Stimulated activated CD8-positive, alpha-beta memory T cell treated with anti-CD3 and anti-CD28 coated beads, Interleukin-12 subunit alpha, Interleukin-12 subunit beta, amount 100 ng/mL, for 4 hours (primary cell): ENCODE results near the gene N4BP2.
"Not testable (repeated sequence)": the region's sequence is repeated elsewhere in the genome, so short reads cannot be mapped to it uniquely, and the experiment has no call there.

ENCODE experiments used
- DNase-seq: peaks from one replicate; pipeline ENCODE4 v3.0.0-alpha.2; 2020; ENCODE audit warnings: low read depth

Gene N4BP2

GRCh38 chr4:40087799-40088366 lies 31.2 kb downstream of the N4BP2 start:
- no peak for DNase-seq

GRCh38 chr4:40093400-40093799 lies 36.8 kb downstream of the N4BP2 start:
- DNase-seq: not testable (repeated sequence)

DNA sequence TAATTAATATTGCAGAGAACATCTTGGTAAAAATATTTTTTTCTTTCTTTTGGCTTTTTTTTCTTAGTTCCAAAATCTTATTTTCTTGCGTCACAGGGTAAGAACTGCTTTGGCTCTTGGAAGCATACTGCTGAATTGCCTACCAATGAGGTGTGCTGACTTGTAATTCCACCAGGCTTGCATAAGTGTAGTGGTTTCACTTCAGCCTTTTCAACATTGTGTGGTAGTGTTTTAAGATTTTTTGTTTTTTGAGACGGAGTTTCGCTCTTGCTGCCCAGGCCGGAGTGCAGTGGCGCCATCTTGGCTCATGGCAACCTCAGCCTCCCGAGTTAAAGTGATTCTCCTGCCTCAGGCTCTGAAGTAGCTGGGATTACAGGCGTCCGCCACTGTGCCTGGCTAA lies 42.4 kb downstream of the N4BP2 start:
- no peak for DNase-seq

DNA sequence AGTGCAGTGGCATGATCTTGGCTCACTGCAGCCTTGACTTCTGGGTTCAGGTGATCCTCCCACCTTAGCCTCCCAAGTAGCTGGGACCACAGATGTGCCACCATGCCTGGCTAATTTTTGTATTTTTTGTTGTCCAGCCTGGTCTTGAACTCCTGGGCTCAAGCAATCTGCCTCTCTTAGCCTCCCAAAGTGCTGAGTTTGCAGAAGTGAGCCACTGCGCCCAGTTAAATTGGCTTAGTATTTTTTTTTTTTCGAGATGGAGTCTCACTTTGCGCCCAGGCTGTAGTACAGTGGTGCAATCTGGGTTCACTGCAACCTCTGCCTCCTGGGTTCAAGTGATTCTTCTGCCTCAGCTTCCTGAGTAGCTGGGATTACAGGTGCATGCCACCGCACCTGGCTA lies 50.5 kb downstream of the N4BP2 start:
- DNase-seq: not testable (repeated sequence)

GRCh38 chr4:40112027-40112792 lies 55.6 kb downstream of the N4BP2 start:
- no peak for DNase-seq

DNA sequence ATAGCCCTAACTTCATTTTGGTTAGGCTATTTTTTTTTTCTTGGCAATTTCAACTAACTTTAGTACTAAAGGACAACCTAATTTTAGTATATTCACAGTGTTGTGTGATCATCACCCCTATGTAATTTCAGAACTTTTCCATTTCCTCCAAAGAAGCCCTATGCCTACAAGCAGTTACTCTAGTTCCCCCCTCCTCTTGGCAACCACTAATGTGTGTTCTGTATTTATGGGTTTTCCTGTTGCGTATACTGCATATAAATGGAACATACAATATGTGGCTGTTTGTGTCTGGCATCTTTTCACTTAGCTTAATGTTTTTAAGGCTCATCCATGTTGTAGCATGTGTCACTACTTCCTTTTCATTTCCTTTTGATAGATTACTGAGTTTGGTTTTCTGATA lies 57.6 kb downstream of the N4BP2 start:
- DNase-seq: no peak

- no peak for DNase-seq
These were observed 62.2 kb downstream of the N4BP2 start for GRCh38 chr4:40118861-40119260.

- DNase-seq: no peak
These were observed 62.7 kb downstream of the N4BP2 start for GRCh38 chr4:40119344-40119743.

GRCh38 chr4:40121515-40121914 lies 64.9 kb downstream of the N4BP2 start:
- no peak for DNase-seq

DNA sequence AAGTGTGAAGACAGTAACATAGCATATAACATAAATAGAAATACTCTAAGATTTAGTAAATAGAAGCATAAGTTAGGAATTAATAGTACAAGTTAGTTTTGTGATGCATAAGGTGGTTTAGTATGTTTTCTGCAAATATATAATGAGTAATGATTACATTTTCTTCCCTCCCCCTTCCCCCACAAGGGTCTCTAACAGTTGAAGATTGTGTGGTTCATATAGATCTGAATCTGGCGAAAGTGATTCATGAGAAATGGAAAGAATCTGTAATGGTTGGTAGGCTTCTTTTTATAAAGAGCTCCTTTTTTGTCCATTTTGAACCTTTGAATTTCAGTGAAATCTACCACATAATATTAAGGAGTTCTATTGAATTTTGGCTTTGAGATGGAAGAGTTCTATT lies 66.3 kb downstream of the N4BP2 start:
- DNase-seq: no peak

DNA sequence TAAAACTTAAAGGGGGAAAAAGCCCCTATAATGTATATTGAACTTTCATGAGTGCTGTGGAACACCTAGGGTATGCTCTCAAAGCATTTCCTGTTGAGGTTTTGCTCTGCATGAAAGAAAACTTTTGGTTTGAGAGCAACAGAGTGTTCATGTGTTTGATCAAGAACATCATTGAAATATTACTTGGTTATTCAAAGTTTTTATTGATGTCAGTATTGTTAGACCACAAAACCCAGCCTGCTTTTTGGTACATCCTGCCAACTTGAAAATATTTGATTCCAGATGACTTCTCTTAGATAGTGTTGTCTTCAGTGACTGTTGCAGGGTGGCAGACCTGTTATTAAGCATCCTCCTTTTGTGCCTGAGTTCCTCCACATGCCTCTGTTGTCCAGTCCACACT lies 68.0 kb downstream of the N4BP2 start:
- no peak for DNase-seq

GRCh38 chr4:40130401-40131036 lies 73.9 kb downstream of the N4BP2 start:
- DNase-seq: no peak

- DNase-seq: no peak
These were observed 76.2 kb downstream of the N4BP2 start for GRCh38 chr4:40132816-40133215.

DNA sequence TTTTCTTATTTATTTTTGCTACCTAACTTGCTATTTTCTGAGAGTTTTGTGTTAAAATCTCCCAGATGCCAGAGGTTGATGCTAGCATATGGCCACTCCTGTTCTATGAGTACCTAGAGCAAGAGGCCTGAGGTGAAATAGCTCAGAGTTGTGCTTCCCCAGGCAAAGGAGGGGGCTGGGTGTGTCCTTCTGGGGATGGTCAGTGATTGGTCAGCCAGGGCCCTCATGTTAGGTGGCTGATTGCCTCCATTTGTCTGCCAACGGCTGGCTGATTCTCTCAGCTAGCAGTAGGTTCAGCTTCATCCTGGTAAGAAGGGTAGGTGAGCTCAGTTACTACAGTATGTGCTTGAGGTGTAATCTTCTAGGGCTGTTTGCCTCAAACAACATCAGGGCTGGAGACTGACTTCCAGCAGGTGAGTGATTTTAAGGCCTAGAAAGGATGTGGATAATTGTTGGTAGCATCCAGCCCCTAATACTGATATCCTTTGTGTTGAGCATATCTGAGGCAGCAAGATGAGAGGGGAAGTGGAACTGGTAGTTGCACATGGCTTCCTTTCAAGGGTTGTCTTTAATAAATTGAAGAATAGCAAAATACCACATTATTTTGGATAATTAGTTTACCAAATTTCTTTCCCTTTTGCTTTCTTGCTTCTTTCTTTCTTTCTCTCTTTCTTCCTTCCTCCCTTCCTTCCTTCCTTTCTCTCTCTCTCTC lies 77.7 kb downstream of the N4BP2 start:
- DNase-seq: no peak

GRCh38 chr4:40136202-40136601 lies 79.6 kb downstream of the N4BP2 start:
- not testable (repeated sequence) for DNase-seq

DNA sequence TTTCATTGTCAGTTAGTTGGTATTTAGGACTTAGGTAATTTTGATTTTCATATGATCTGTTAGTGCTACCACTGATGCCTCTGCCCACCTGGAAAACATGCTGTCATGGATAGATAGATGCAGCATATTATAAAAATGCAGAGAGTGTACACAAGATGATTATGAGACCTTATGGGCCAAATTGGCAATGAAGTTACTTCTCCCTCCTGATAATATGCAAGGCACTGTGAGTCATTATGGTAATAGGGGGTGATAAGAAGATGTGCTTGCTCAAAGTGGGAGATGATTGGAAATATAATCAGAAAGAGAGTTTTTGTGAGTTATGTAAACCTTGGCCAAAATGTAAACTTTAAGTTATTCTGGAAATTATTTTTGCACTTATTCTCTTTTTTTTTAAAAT lies 83.5 kb downstream of the N4BP2 start:
- no peak for DNase-seq

- DNase-seq: not testable (repeated sequence)
These were observed 83.9 kb downstream of the N4BP2 start for GRCh38 chr4:40140597-40140996.

DNA sequence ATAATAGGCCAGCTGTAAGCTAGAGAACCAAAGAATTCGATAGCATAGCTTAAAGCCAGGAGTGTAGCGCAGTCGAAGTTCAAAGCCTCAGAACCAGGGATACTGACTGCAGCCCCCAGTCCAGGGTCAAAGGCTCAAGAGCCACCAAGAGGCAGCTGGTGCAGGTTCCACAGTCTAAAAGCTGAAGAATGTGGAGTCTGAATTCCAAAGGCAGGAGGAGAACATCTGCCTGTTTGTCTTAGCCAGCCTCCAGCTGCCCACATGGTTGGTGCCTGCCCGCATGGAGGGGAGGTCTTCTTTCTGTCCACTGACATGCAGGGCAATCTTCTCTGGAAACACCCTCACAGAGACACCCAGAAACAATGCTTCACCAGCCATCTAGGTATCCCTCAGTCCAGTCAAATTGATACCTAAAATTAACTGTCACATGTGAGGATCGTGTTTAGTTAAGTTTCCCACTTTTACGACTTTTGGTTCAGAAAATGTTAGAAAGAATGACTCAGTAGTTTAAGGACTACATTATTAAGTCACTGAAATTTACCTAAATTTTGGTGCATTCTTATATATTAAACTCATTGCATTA lies 87.4 kb downstream of the N4BP2 start:
- no peak for DNase-seq

DNA sequence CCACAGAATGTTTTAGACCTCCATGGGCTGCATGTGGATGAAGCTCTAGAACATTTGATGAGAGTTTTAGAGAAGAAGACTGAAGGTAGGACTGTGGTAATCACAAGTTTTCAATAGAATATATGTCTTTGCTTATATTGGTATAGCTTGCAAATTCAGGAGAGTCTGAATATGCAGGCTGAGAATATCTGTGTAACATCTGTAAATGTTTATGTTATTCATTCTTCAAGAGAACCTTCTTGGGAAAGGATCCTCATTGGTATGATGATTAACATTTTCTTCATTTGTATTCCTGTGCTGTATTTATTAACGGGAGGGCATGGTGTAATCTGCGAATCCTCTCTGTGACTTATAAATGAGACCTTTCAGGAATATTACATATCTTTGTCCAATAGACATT lies 88.1 kb downstream of the N4BP2 start:
- no peak for DNase-seq

DNA sequence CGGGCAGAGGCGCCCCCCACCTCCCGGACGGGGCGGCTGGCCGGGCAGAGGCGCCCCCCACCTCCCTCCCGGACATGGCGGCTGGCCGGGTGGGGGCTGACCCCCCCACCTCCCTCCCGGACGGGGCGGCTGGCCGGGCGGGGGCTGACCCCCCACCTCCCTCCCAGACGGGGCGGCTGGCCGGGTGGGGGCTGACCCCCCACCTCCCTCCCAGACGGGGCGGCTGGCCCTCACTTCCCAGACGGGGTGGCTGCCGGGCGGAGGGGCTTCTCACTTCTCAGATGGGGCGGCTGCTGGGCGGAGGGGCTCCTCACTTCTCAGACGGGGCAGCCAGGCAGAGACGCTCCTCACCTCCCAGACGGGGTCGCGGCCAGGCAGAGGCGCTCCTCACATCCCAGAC lies 90.8 kb downstream of the N4BP2 start:
- DNase-seq: not testable (repeated sequence)

DNA sequence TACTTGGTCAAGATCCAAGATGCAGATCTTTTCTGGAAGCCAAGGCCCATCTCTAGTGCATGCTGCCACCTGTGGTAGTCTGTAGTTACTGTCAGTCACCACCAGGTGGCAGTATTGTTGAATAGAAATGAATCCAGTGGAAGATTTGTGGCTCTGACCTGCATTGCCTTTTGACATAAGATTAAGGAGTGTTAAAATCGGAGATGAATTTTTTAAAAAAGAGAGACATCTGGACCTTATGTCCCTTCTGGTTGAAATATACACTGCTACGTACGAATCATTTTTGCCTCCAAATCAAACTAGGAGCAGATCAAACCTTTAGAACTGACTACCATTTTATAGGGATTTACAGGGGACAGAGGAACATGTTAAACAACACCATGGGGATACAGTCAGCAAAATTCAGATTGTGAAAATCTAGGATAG lies 93.3 kb downstream of the N4BP2 start:
- DNase-seq: peak; percentile 22

- no peak for DNase-seq
These were observed 94.3 kb downstream of the N4BP2 start for GRCh38 chr4:40150932-40151331.
